Upper lobe of right lung (tissue), 1 donor: Measurements from ENCODE around the gene TGOLN2. TPM values are rescaled to one million over a fixed set of nuclear protein-coding genes. Genes with fewer than 3 reads are reported as not detected.
"Not testable (repeated sequence)": the region's sequence is repeated elsewhere in the genome, so short reads cannot be mapped to it uniquely, and the experiment has no call there.

Source experiments
- ATAC-seq: fragments of 200-7000 bp; cut with Tn5 transposase; one replicate; pipeline ENCODE4 v1.9.1; 2020; ENCODE audit warnings: mild to moderate bottlenecking, moderate library complexity
- DNase-seq: peaks from one replicate; pipeline ENCODE4 v3.0.0-alpha.2; 2020
- H3K27ac ChIP-seq: fragments of 200-600 bp; one replicate; pipeline ENCODE4 v1.8.0; 2022
- H3K27me3 ChIP-seq: fragments of 200-600 bp; one replicate; pipeline ENCODE4 v1.8.0; 2022; ENCODE audit warnings: mild to moderate bottlenecking
- H3K36me3 ChIP-seq: fragments of 200-600 bp; one replicate; pipeline ENCODE4 v1.8.0; 2022
- H3K4me1 ChIP-seq: fragments of 200-600 bp; one replicate; pipeline ENCODE4 v1.8.0; 2022
- H3K4me3 ChIP-seq: fragments of 200-600 bp; one replicate; pipeline ENCODE4 v1.8.0; 2022; ENCODE audit warnings: mild to moderate bottlenecking
- H3K9me3 ChIP-seq: fragments of 200-600 bp; one replicate; pipeline ENCODE4 v1.8.0; 2022
- CTCF ChIP-seq: fragments of 200-600 bp; IDR thresholded peaks from one replicate; pipeline ENCODE4 v1.8.0; 2022; ENCODE audit warnings: antibody characterized with exemption
- intact Hi-C: fragments of 100-400 bp; cut with DNase I; formaldehyde crosslinking; loops from one replicate; pipeline ENCODE4 v1.11.0; 2022
- total RNA-seq: library from RNA; stranded (reverse); fragmentation: NEBNext Ultra II Directional; extraction: Animal tissue kit (Norgen Biotek cat#: 25700); gene quantifications from one replicate; pipeline ENCODE4 v1.2.1, GENCODE V29; 2021
- donor health status: DM: no; HTN: yes; CAD: no; lungs with severe emphysema.

Gene TGOLN2
- total RNA-seq, 1 donor from 2014 or later = 156 TPM

DNA sequence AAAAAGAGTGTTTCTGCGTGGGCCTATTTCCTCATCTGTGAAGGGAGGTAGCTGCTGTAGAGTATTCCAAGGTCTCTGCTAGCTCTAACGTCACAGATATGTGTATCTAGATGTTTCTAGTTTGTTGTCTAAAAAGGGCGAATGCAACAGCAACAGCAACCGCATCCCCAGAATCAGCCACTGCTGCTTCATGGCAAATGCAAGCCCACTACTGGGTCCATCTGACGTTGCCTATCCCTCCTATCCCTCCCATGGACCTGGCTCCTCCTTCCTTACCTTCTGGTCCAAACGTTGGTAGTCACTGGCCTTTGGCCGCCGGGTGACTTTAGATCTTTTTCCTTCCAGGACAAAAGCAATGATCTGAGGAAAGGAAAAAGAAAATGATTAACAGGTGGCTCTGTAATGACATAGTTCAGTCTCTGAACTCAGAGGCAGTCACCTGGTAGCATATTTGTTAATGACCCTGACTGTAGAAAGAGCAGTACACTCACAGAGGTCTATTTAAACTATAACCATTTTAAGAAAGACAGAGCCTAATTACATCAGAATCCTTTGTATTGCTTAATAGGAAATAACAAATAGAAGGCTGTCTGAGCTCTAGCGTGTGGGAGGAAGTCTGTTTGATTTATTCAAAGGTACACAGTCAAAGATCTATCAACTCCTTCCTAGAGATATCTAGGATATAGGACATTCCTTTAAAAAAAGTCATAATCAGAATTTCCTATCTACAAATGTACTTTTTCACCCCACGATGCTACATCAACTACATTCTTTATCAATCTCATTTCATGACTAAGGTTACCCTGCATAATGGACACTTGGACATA lies 2.9 kb downstream of the TGOLN2 start:
- no peak for DNase-seq
- peaks cover 57% of the 10 kb centered on the region for H3K36me3 ChIP-seq
- no peak for ATAC-seq
- H3K4me3 ChIP-seq = peak overlapping the region; percentile 75
- no peaks in the 10 kb centered on the region for H3K9me3 ChIP-seq
- intact Hi-C loops = no loop called here
- H3K27ac ChIP-seq = no peak overlapping the region
- no peaks in the 10 kb centered on the region for H3K27me3 ChIP-seq
- H3K4me1 ChIP-seq = peaks cover 46% of the 10 kb centered on the region
- TF ChIP-seq CTCF = no peak

GRCh38 chr2:85323988-85324367 lies 3.8 kb downstream of the TGOLN2 start:
- Histone ChIP-seq H3K4me1 (peaks cover 46% of the 10 kb centered on the region), H3K36me3 (peaks cover 65% of the 10 kb centered on the region)
- H3K9me3 ChIP-seq, H3K27ac ChIP-seq, ATAC-seq, H3K4me3 ChIP-seq, DNase-seq, H3K27me3 ChIP-seq, intact Hi-C loops: not testable (repeated sequence)

GRCh38 chr2:85323351-85323987 lies 4.3 kb downstream of the TGOLN2 start:
- TF ChIP-seq CTCF = no peak
- H3K9me3 ChIP-seq = no peaks in the 10 kb centered on the region
- peaks cover 46% of the 10 kb centered on the region for H3K4me1 ChIP-seq
- ATAC-seq (no peak), DNase-seq (no peak)
- intact Hi-C loops = no loop called here
- H3K27ac ChIP-seq = no peak overlapping the region
- peaks cover 69% of the 10 kb centered on the region for H3K36me3 ChIP-seq
- no peak overlapping the region for H3K4me3 ChIP-seq
- H3K27me3 ChIP-seq = no peaks in the 10 kb centered on the region

GRCh38 chr2:85319796-85320195 lies 8.0 kb downstream of the TGOLN2 start:
- H3K27ac ChIP-seq = no peak overlapping the region
- H3K36me3 ChIP-seq = peaks cover 86% of the 10 kb centered on the region
- no peak overlapping the region for H3K4me3 ChIP-seq
- peak; percentile 13 for ATAC-seq
- intact Hi-C loops = no loop called here
- H3K4me1 ChIP-seq = peaks cover 28% of the 10 kb centered on the region
- no peaks in the 10 kb centered on the region for H3K27me3 ChIP-seq
- no peak for DNase-seq
- no peaks in the 10 kb centered on the region for H3K9me3 ChIP-seq
- TF ChIP-seq CTCF = no peak

- peak; percentile 82 for ATAC-seq
- no peak overlapping the region for H3K27ac ChIP-seq
Observed at GRCh38 chr2:85318222-85319074, 9.3 kb downstream of the TGOLN2 start.

DNA sequence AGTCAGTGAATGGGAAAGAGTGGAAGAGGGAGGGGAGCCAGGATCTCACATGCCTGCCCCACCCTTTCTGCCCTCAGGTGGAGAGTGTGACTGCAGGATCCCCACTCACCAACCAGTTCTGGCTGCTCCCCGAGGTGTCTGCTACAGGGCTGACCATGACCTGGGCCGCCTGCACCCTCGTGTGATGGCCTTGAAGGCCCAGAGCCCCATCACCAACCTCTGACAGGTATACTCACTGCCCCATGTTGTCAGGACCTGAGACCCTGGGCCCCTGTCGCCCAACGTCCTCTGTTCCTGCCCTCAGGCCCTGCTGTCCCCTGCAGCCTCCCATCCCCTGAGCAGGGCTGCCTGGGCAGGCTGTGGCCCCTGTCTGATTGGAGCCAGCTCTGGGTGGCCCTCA lies 11.9 kb downstream of the TGOLN2 start:
- H3K27ac ChIP-seq, H3K27me3 ChIP-seq, H3K4me1 ChIP-seq, ATAC-seq, intact Hi-C loops, H3K9me3 ChIP-seq, DNase-seq, H3K4me3 ChIP-seq: not testable (repeated sequence)
- H3K36me3 ChIP-seq = peaks cover 54% of the 10 kb centered on the region

More at GRCh38 chr2:85318222-85319074, 9.3 kb downstream of the TGOLN2 start:
- no peak for DNase-seq
- Histone ChIP-seq H3K36me3 (peaks cover 78% of the 10 kb centered on the region), H3K9me3 (no peaks in the 10 kb centered on the region), H3K27me3 (no peaks in the 10 kb centered on the region), H3K4me3 (no peak overlapping the region), H3K4me1 (peaks cover 15% of the 10 kb centered on the region)
- TF ChIP-seq CTCF = no peak
- intact Hi-C loops = no loop called here
